NB4 (cell line): ENCODE measurements around the gene SLC25A31.

Source experiments
- MYC ChIP-seq: IDR thresholded peaks from 2 replicates; pipeline ENCODE4 v1.6.1; 2011; ENCODE audit warnings: low read depth, low read length
- POLR2A ChIP-seq: IDR thresholded peaks from 2 replicates; pipeline ENCODE4 v1.6.1; 2011; ENCODE audit warnings: mild to moderate bottlenecking; ENCODE audit not compliant: insufficient read length; ENCODE audit errors: extremely low read depth
- TF ChIP-seq, protein P1 (sequence below): IDR thresholded peaks from one replicate; pipeline ENCODE4 v1.5.1; 2012; ENCODE audit warnings: low read depth, low read length
- TF ChIP-seq, protein P2 (sequence below): IDR thresholded peaks from 2 replicates; pipeline ENCODE4 v1.6.1; 2011; ENCODE audit warnings: low read depth, low read length

DNA sequence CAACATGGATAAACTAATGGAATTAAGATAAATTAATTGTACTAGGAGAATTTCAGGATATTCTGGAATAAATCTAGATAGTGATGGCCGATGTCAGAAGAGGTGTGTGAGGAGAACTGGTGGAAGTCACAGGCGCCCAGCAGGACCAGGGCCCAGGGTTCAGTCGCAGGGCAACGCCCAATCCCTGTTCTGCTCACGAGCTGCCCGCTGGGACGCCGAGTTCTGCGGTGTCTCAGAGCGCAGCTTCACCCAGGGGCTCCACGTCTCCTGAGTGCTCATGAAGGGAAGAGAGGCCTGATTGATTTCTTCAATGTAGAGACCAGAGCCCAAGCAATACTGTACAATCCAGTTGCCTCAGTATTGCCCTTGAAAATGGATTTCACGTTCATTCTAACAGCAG is 50.4 kb downstream of the SLC25A31 start:
- no peak for TF ChIP-seq POLR2A
- TF ChIP-seq, protein P1, sequence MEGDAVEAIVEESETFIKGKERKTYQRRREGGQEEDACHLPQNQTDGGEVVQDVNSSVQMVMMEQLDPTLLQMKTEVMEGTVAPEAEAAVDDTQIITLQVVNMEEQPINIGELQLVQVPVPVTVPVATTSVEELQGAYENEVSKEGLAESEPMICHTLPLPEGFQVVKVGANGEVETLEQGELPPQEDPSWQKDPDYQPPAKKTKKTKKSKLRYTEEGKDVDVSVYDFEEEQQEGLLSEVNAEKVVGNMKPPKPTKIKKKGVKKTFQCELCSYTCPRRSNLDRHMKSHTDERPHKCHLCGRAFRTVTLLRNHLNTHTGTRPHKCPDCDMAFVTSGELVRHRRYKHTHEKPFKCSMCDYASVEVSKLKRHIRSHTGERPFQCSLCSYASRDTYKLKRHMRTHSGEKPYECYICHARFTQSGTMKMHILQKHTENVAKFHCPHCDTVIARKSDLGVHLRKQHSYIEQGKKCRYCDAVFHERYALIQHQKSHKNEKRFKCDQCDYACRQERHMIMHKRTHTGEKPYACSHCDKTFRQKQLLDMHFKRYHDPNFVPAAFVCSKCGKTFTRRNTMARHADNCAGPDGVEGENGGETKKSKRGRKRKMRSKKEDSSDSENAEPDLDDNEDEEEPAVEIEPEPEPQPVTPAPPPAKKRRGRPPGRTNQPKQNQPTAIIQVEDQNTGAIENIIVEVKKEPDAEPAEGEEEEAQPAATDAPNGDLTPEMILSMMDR: no peak
- no peak for TF ChIP-seq MYC
- TF ChIP-seq, protein P2, sequence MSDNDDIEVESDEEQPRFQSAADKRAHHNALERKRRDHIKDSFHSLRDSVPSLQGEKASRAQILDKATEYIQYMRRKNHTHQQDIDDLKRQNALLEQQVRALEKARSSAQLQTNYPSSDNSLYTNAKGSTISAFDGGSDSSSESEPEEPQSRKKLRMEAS: no peak
